ENCODE measurements around the gene OR56A5.

OR56A5 gene

GRCh38 chr11:5931061-5931460 lies 37.2 kb downstream of the OR56A5 start:
- no peak for FAIRE-seq

DNA sequence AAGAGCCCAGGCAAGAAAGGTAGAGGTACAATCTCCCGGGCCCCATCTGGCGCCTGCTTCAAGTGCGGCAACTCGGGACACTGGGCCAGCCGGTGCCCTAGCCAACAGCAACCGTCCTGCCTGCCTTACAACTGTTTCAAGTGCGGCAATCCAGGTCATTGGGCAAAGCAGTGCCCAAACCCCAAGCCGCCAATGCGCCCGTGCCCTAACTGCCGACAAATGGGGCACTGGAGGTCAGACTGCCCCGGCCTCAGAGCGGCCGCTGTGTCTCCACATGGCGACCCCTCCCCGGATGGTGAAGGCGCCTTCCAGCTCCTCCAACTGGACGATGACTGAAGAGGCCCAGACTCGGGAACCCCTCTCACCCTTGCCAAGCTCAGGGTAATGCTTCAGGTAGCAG lies 37.7 kb downstream of the OR56A5 start:
- FAIRE-seq = no peak

DNA sequence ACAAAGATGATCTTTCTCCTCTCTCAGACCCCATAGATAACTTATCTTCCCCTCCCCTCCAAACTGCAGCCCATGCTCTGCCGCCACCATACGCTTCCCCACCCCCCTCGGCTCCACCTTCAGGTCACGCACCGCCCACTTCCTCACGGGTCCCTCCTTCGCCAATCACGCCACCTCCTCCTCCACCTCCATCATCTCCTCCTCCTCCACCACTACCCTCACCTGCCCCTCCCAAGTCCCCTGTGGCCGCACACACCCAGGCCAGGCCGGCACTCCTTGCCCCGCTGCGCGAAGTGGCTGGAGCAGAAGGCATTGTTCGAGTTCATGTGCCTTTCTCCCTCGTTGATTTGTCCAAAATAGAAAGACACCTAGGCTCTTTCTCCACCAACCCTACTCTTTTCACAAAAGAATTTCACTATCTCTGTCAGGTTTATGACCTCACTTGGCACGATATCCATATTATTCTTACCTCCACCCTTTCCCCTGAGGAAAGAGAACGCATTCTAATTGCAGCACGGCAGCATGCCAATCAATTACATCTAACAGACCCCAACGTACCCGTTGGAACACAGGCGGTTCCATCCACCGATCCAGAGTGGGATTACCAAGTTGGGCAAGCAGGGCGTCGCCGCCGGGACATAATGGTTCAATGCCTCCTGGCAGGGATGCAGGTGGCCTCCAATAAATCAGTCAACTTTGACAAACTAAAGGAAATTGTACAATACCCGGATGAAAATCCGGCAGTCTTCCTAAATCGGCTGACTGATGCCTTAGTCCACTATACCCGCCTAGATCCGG lies 38.5 kb downstream of the OR56A5 start:
- FAIRE-seq = no peak

DNA sequence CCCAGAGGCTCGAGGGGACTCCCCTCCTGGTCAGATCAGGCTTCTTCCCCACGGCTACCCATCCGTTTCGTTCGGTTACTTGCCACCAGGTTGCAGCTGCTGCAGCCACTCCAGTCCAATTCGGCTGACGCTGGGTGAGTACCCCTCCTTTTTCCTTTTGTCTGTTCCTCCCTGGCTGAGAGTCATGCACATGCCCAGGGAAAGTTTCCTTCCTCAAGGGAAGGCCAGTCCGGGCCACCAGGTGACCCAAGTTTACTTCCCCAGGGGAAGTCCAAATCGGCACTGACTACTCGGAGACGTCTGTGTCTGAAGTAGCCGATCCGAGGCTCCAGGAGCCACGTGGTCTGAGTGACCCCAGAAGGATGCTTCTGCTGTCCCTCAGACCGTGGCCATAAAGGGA lies 39.5 kb downstream of the OR56A5 start:
- FAIRE-seq = no peak

GRCh38 chr11:5928271-5928670 lies 40.0 kb downstream of the OR56A5 start:
- no peak for FAIRE-seq

- no peak for FAIRE-seq
Measured at GRCh38 chr11:5923794-5924193, 44.5 kb downstream of the OR56A5 start.

DNA sequence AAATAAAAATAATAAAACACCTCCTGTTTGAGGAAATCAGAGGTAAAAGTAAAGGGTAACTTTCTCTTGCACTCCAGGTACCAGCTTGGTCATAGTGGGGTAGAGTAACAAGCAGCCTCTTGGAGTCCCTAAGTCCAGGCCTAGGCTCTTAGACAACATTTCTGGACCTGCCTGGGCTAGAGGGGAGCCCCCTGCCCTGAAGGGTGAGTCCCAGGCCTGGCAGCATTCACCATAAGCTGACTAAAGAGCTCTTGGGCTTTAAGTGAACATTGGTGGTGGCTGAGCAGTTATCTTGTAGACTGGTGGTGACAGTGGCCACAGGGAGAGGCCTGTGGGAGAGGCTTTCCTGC lies 44.9 kb downstream of the OR56A5 start:
- no peak for FAIRE-seq

GRCh38 chr11:5922749-5923426 lies 45.4 kb downstream of the OR56A5 start:
- FAIRE-seq = no peak

Data from A204.1 (cell line).